IgD-negative memory B cell (primary cell): ENCODE measurements around the gene GARIN5A. TPM values are rescaled to one million over a fixed set of nuclear protein-coding genes. Genes with fewer than 3 reads are reported as not detected.

ENCODE experiments used
- H3K27ac Mint-ChIP-seq, 3 donors: one replicate each; pipeline ENCODE4 v1.8.0; 2020 to 2022; ENCODE audit warnings: mild to moderate bottlenecking in 3 of 3, mixed read lengths in 3 of 3, moderate library complexity in 1 of 3
- H3K27me3 Mint-ChIP-seq: one replicate; pipeline ENCODE4 v1.8.0; 2021; ENCODE audit warnings: mixed read lengths
- H3K36me3 Mint-ChIP-seq: one replicate; pipeline ENCODE4 v1.8.0; 2020; ENCODE audit warnings: mild to moderate bottlenecking, mixed read lengths
- H3K4me1 Mint-ChIP-seq, 3 donors: one replicate each; pipeline ENCODE4 v1.8.0; 2020 to 2022; ENCODE audit warnings: mixed read lengths in 3 of 3, mild to moderate bottlenecking in 1 of 3
- H3K4me3 Mint-ChIP-seq, 4 donors: one replicate each; pipeline ENCODE4 v1.8.0; 2020 to 2022; ENCODE audit warnings: mild to moderate bottlenecking in 4 of 4, mixed read lengths in 4 of 4, moderate library complexity in 3 of 4
- H3K9me3 Mint-ChIP-seq, 3 donors: one replicate each; pipeline ENCODE4 v1.8.0; 2020 to 2021; ENCODE audit warnings: mixed read lengths in 3 of 3, mild to moderate bottlenecking in 1 of 3
- polyA plus RNA-seq: library from polyadenylated mRNA; unstranded; fragments of 300-500 nt; fragmentation: Illumina TruSeq; gene quantifications from one replicate; pipeline ENCODE4 v1.2.3, GENCODE V29; 2021

GARIN5A gene
- polyA plus RNA-seq, 1 donor from 2014 or later: 0.53 TPM

DNA sequence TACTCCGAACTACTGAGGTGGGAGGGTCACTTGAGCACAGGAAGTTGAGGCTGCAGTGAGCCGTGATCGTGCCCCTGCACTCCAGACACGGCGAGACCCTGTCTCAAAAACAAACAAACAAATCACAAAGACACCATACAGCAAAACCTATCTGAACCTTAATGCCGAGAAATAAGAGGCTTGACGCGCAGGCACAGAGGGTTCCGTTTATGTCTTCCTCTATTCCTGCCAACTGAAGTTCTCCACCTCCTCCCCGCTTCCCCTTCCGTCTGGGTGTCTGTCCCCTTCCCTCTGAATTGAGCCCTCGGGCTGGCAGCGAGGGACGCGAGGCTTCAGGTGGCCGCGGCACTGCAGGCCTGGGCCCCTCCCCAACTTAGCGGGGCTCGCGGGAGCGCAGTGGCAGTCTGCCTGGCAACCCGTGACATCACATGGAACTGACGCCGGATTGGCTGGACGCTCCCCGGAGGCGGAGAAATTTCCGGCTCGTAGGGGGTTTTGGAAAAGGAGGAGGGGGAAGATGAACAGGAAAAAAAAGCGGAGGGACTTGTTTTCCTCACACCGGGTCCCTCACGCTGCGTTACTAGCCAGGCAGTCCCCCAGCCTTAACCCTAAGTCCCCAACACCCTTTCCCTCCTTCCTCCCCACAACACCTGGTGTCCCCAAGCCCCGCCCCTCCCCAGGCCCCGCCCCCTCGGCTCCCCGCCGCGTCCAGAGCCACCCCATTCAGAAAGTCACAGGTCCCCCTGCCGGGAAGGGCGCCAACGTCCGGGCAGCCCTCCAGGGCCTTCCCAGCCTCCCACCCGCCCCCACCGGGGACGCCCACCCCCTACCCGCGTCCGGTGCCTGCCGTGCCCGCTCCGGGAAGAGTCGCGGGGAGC lies 45.1 kb downstream of the GARIN5A start:
- peak overlapping the region; percentile 97 to 100 (median 100) for H3K27ac Mint-ChIP-seq
- H3K4me1 Mint-ChIP-seq: peaks cover 30 to 44% (median 39%) of the 10 kb centered on the region in 3 donors
- no peaks in the 10 kb centered on the region for H3K9me3 Mint-ChIP-seq
- H3K4me3 Mint-ChIP-seq: peak overlapping the region; percentile 90 to 96 (median 91)
- no peaks in the 10 kb centered on the region for H3K27me3 Mint-ChIP-seq
- no peaks in the 10 kb centered on the region for H3K36me3 Mint-ChIP-seq

DNA sequence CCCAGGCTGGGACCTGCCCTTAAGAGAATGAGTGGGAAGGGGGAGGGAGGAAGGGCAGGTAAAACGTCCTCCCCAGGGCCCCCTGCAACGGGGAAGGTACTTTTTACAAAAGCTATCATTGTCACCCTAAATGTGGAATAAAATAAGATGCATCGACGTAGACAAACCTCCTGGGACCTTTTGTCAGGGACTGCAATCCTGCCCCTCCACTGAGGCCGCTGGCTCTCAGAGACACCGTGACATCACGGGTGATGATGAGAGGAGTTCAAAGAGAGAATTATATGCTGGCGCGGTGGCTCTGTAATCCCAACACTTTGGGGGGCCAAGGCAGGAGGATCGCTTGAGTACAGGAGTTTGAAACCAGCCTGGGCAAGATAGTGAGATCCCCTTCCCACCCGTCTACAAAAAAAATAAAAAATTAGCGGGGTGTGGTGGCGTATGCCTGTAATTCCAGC lies 45.7 kb downstream of the GARIN5A start:
- H3K27me3 Mint-ChIP-seq: no peaks in the 10 kb centered on the region
- H3K36me3 Mint-ChIP-seq: no peaks in the 10 kb centered on the region
- no peaks in the 10 kb centered on the region for H3K9me3 Mint-ChIP-seq
- H3K4me3 Mint-ChIP-seq: peak overlapping the region; percentile 90 to 96 (median 91)
- peak overlapping the region; percentile 97 to 100 (median 100) for H3K27ac Mint-ChIP-seq
- peaks cover 30 to 44% (median 39%) of the 10 kb centered on the region in 3 donors for H3K4me1 Mint-ChIP-seq

DNA sequence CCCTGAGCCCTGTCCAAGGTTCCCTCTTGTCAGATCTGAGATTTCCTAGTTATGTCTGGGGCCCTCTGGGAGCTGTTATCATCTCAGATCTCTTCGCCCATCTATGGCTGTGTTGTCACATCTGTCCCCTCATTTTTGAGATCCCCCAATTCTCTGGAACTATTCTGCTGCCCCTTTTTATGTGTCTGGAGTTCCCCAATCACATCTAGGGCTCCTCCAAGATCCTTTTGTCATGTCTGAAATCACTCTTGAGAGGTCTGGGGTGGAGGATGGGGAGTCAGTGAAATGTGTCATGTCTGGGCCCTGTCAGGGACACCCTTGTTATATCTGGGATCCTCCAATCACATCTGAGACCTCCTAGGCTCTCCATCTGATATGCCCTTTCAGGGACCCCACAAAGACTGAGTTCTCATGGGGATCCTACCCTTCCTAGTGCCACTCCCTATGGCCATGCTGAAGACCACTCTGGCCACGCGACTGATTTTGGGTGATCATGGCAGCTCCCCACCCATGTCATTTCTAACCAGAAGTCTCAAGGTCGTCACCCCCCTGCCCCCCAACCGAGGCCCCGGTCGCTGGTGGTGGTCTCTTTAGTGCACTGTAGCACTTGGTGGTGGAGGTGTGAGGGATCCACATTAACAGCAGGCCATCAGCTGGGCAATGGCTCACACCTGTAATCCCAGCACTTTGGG lies 47.7 kb downstream of the GARIN5A start:
- peak overlapping the region; percentile 13 to 90 (median 53) for H3K4me3 Mint-ChIP-seq
- H3K9me3 Mint-ChIP-seq: no peaks in the 10 kb centered on the region
- peak overlapping the region; percentile 97 to 100 (median 100) for H3K27ac Mint-ChIP-seq
- H3K36me3 Mint-ChIP-seq: no peaks in the 10 kb centered on the region
- H3K27me3 Mint-ChIP-seq: no peaks in the 10 kb centered on the region
- H3K4me1 Mint-ChIP-seq: peaks cover 25 to 39% (median 34%) of the 10 kb centered on the region in 3 donors

DNA sequence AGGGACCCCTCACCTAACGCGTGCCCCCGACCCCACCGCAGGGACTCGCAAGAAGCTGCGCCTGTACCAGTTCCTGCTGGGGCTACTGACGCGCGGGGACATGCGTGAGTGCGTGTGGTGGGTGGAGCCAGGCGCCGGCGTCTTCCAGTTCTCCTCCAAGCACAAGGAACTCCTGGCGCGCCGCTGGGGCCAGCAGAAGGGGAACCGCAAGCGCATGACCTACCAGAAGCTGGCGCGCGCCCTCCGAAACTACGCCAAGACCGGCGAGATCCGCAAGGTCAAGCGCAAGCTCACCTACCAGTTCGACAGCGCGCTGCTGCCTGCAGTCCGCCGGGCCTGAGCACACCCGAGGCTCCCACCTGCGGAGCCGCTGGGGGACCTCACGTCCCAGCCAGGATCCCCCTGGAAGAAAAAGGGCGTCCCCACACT lies 48.6 kb downstream of the GARIN5A start:
- H3K4me3 Mint-ChIP-seq: peak overlapping the region; percentile 21 to 90 (median 79)
- H3K27me3 Mint-ChIP-seq: no peaks in the 10 kb centered on the region
- H3K36me3 Mint-ChIP-seq: no peaks in the 10 kb centered on the region
- peak overlapping the region; percentile 97 to 100 (median 100) for H3K27ac Mint-ChIP-seq
- H3K9me3 Mint-ChIP-seq: no peaks in the 10 kb centered on the region
- H3K4me1 Mint-ChIP-seq: peaks cover 24 to 38% (median 31%) of the 10 kb centered on the region in 3 donors

DNA sequence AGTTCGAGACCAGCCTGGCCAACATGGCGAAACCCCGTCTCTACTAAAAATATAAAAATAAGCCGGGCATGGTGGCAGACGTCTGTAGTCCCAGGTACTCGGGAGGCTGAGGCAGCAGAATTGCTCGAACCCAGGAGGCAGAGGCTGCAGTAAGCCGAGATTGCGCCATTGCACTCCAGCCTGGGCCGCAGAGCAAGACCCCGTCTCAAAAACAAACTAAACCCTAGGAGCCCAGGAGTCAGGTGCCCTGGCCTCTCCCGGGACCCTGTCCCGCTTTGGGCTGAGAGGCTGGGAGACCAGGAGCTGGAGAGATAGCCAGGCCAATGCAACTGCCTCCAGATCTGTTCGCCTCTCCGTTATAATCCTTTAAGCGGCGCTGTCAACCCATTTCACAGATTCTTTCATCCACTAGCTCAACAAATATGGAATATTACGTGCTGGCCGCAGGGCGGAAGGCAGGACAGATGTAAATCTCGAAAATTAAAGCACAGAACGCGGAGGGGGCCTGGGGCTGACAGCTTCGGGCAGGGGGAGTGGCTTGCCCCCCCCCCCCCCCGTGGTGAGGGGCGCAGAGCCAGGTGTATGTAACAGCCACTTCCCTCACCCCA lies 49.2 kb downstream of the GARIN5A start:
- Mint-ChIP-seq H3K27me3 (no peaks in the 10 kb centered on the region), H3K36me3 (no peaks in the 10 kb centered on the region), H3K4me3 (peak overlapping the region; percentile 30 to 90 (median 79)), H3K27ac (peak overlapping the region; percentile 76 to 100 (median 97)), H3K9me3 (no peaks in the 10 kb centered on the region), H3K4me1 (peaks cover 21 to 34% (median 31%) of the 10 kb centered on the region in 3 donors)

DNA sequence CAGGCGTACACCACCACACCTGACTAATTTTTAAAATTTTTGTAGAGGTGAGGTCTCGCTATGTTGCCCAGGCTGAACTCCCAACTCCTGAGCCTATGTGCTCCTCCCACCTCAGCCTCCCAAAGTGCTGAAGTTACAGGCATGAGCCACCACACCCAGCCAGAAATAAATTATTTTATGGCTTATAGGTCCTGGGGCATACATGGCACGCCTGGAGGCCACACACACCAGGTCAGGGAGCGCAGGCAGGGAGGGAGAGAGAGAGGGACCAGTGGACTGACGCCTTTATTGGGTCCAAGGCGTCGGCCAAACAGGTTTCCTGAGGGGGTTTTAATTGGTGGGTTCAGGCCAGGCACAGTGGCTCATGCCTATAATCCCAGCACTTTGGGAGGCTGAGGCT lies 51.1 kb downstream of the GARIN5A start:
- Mint-ChIP-seq H3K27me3 (no peaks in the 10 kb centered on the region), H3K36me3 (peaks cover 7% of the 10 kb centered on the region), H3K27ac (peak overlapping the region in 2 of 3 donors; percentile 31 to 97), H3K4me3 (peak overlapping the region in 2 of 4 donors; percentile 20 to 23), H3K4me1 (peaks cover 19 to 34% (median 28%) of the 10 kb centered on the region in 3 donors), H3K9me3 (no peaks in the 10 kb centered on the region)

DNA sequence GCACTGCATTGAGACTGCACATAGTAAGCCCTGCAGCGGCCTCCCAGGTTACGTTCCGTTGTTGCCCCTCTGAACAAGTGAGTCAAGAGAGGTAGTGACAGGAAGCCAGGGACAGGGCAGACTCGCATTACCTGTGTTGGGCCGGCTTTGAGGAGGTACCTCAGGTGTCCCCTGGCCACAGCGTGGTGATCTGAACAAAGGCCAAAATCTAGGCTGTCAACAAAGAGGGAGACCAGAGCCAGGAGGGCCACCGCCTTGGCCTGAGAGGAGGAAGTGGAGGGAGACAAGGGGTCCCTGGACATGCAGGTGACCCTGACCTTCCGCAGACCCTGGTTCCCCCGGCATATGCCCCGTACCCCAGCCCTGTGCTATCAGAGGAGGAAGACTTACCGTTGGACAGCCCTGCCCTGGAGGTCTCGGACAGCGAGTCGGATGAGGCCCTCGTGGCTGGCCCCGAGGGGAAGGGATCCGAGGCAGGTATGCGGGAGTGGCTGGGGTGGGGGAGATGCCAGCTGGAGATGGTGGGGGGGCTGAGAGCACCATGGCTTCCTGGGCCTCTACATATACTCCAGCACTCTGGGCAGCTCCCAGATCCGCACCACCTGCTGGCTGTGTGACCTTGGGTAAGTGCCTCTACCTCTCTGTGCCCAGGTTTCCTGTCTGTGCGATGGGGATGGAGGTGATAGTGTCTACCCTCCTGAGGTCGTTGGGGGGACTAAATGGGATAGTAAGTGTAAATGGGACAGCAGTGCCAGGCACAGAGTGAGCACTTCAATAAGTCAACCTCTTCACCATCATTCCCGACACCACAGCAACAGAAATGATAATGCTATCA lies 53.2 kb downstream of the GARIN5A start:
- H3K27ac Mint-ChIP-seq: peak overlapping the region; percentile 39 to 95 (median 82)
- H3K36me3 Mint-ChIP-seq: peaks cover 18% of the 10 kb centered on the region
- H3K9me3 Mint-ChIP-seq: no peaks in the 10 kb centered on the region
- H3K4me3 Mint-ChIP-seq: peak overlapping the region in 2 of 4 donors; percentile 63 to 82
- no peaks in the 10 kb centered on the region for H3K27me3 Mint-ChIP-seq
- H3K4me1 Mint-ChIP-seq: peaks cover 17 to 28% (median 22%) of the 10 kb centered on the region in 3 donors

DNA sequence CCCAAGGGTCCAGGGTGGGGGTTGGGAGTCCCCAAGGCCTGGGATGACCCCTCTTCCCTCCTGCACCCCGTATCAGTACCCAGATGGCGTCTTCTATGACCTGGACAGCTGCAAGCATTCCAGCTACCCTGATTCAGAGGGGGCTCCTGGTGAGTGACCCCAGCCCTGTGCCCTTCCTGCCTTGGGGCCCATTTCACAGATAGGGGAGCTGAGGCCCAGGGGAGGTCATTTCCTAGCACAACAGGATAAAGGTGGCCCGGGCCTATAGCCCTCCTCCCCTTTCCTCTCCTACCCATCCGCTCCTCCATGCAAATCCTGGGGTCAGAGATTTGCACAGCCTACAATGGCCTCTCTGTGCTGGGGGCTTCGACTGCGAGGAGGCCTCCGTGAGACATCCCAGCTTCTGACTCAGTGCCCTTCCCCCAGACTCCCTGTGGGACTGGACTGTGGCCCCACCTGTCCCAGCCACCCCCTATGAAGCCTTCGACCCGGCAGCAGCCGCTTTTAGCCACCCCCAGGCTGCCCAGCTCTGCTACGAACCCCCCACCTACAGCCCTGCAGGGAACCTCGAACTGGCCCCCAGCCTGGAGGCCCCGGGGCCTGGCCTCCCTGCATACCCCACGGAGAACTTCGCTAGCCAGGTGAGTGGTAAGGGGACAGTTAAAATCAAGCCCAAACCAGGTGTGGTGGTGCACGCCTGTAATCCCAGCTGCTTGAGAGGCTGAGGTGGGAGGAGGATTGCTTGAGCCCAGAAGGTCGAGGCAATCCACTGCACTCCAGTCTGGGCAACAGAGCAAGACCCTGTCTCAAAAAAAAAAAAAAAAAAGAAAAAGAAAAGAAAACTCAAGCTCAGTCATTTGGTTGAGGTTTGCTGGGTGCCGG lies 54.0 kb downstream of the GARIN5A start:
- Mint-ChIP-seq H3K27me3 (no peaks in the 10 kb centered on the region), H3K4me1 (peaks cover 17 to 28% (median 20%) of the 10 kb centered on the region in 3 donors), H3K27ac (peak overlapping the region; percentile 82 to 95 (median 92)), H3K9me3 (no peaks in the 10 kb centered on the region), H3K36me3 (peaks cover 18% of the 10 kb centered on the region), H3K4me3 (peak overlapping the region; percentile 99 to 100 (median 100))

DNA sequence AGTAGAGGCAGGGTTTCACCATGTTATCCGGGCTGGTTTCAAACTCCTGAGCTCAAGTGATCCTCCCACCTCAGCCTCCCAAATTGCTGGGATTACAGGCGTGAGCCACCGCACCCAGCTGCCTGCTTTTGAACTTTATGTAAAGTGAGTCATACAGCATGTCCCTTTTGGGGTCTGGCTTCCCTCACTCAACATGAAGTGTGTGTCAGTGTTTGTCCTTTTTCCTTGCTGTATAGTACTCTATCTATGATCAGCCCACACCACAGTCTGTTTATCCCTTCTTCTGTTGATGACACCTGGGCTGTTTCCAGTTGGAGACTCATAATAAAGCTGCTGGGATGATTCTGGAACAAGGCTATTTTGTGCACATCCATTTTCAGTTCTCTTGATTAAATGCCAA lies 55.8 kb downstream of the GARIN5A start:
- no peaks in the 10 kb centered on the region for H3K9me3 Mint-ChIP-seq
- peaks cover 18% of the 10 kb centered on the region for H3K36me3 Mint-ChIP-seq
- H3K4me1 Mint-ChIP-seq: peaks cover 17 to 24% (median 24%) of the 10 kb centered on the region in 3 donors
- H3K4me3 Mint-ChIP-seq: peak overlapping the region; percentile 99 to 100 (median 100)
- no peaks in the 10 kb centered on the region for H3K27me3 Mint-ChIP-seq
- peak overlapping the region; percentile 96 to 100 (median 96) for H3K27ac Mint-ChIP-seq

DNA sequence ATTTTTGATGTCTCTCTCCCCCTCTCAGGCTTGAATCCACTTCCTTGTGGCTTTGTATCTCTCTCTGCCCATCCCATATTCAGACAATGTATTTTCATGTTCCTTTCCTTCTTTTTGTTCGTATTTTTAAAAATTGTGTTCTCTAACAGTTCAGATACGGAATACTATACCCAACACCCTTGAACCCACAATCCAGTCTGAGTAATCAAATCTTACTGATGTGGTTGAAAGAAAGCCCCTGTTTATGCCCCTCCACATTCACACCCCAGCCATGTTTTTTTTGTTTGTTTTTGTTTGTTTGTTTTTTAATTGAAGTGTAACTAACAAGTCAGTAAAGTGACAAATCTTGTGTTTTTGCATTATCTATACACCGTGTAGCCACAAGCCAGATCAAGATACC lies 56.5 kb downstream of the GARIN5A start:
- H3K27me3 Mint-ChIP-seq: no peaks in the 10 kb centered on the region
- H3K27ac Mint-ChIP-seq: peak overlapping the region; percentile 96 to 100 (median 96)
- peak overlapping the region; percentile 99 to 100 (median 100) for H3K4me3 Mint-ChIP-seq
- no peaks in the 10 kb centered on the region for H3K9me3 Mint-ChIP-seq
- H3K4me1 Mint-ChIP-seq: peaks cover 17 to 25% (median 25%) of the 10 kb centered on the region in 3 donors
- H3K36me3 Mint-ChIP-seq: peaks cover 18% of the 10 kb centered on the region

DNA sequence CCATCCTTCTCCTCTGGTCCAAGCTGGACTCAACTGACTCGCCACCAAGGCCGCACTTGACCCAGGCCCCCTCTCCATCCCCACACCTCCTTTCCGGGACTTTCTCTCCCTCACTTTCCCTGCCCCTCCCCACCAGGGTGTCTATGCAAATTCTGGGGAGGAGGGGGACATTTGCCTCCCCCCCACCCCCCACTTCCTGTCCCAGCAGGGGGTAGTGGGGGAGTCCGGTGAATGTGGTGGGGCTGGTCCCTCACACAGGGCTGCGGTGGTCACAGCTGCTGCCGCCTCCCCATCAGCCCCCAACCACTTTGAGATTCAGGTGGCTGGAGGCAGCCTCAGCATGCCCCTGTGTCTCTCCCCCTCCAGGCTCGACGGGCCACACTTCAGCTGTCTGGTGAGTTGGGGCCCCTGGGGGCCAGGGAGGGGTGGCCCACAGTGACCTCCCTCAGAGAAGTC lies 57.0 kb downstream of the GARIN5A start:
- Mint-ChIP-seq H3K4me1 (peaks cover 23 to 28% (median 28%) of the 10 kb centered on the region in 3 donors), H3K27ac (peak overlapping the region; percentile 96 to 100 (median 96)), H3K9me3 (no peaks in the 10 kb centered on the region), H3K36me3 (peaks cover 18% of the 10 kb centered on the region), H3K4me3 (peak overlapping the region; percentile 99 to 100 (median 100)), H3K27me3 (no peaks in the 10 kb centered on the region)

DNA sequence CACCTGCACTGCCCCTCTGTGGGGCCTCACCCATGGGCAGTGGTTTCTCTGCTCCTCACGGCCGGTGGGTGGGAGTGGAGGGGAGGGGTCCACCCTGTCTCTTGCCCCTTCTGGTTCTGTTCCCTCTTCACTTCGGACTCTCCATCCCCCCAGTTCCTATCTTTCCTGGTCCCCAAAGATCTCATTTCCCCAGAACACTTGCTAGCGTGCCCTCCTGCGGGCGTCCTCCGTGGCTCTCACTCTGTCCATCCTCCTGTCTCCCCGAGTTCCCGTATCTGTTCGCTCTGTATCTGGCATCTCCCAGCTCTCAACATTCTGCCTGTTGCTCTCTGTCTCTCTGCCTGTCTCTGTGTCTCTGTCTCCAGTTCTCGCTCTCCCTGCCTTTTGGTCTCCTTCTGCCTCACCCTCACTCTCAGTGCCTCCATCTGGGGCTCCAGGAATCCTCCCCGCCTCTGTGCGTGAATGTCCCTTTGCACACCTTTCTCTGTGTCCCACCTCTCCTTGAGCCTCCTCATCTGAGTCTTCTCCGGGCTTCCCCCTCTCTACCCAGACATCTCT lies 57.5 kb downstream of the GARIN5A start:
- H3K9me3 Mint-ChIP-seq: no peaks in the 10 kb centered on the region
- peaks cover 24 to 30% (median 30%) of the 10 kb centered on the region in 3 donors for H3K4me1 Mint-ChIP-seq
- no peaks in the 10 kb centered on the region for H3K27me3 Mint-ChIP-seq
- H3K27ac Mint-ChIP-seq: peak overlapping the region; percentile 96 to 100 (median 96)
- H3K36me3 Mint-ChIP-seq: peaks cover 18% of the 10 kb centered on the region
- peak overlapping the region; percentile 99 to 100 (median 100) for H3K4me3 Mint-ChIP-seq
